Anterior cingulate cortex (tissue), 58 donors: Measurements from ENCODE around the gene CDK18.

Source experiments
- DNase-seq, 58 donors: peaks; one replicate each; lab custom pipeline; 2025; lab: John Stamatoyannopoulos, UW

CDK18 gene

GRCh38 chr1:205581321-205581980, 77.0 kb downstream of the CDK18 start:
- DNase-seq = no peak

- DNase-seq = no peak
Observed at GRCh38 chr1:205582046-205582445, 77.6 kb downstream of the CDK18 start.
